LNCaP clone FGC (cell line): ENCODE results near the gene CREB5.

Source experiments
- DNase-seq: peaks from one replicate; pipeline ENCODE4 v3.0.0-alpha.2; 2011; ENCODE audit warnings: low read depth
- H3K4me3 ChIP-seq: 2 replicates; pipeline ENCODE4 v1.5.1; 2011; ENCODE audit warnings: mild to moderate bottlenecking, low read depth, low read length, control low read depth
- TF ChIP-seq, protein P1 (sequence below): IDR thresholded peaks from 2 replicates; pipeline ENCODE4 v1.5.1; 2012; ENCODE audit warnings: mild to moderate bottlenecking; ENCODE audit not compliant: control insufficient read depth, insufficient read depth; ENCODE audit errors: extremely low read depth

Gene CREB5

DNA sequence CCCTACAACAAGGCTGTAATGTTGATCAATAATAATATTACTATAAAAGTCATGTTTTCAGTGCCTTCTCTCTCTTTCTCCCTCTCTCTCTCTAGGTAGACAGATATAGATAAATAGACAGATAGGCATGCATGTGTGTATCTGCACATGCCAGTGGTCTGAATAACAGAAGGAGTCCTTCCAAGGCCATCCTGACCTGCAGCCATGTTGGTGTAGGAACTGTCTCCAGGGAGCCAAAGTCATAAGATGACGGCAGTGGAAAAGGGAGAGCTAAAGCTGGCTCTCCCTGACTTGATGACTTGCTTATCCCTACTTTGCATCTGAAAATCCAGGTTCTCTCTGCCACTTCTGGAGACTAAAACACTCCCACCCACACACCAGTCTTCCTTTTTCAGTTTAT lies 432.8 kb downstream of the CREB5 start:
- no peak for DNase-seq
- TF ChIP-seq, protein P1, sequence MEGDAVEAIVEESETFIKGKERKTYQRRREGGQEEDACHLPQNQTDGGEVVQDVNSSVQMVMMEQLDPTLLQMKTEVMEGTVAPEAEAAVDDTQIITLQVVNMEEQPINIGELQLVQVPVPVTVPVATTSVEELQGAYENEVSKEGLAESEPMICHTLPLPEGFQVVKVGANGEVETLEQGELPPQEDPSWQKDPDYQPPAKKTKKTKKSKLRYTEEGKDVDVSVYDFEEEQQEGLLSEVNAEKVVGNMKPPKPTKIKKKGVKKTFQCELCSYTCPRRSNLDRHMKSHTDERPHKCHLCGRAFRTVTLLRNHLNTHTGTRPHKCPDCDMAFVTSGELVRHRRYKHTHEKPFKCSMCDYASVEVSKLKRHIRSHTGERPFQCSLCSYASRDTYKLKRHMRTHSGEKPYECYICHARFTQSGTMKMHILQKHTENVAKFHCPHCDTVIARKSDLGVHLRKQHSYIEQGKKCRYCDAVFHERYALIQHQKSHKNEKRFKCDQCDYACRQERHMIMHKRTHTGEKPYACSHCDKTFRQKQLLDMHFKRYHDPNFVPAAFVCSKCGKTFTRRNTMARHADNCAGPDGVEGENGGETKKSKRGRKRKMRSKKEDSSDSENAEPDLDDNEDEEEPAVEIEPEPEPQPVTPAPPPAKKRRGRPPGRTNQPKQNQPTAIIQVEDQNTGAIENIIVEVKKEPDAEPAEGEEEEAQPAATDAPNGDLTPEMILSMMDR: no peak
- H3K4me3 ChIP-seq: no peak overlapping the region

DNA sequence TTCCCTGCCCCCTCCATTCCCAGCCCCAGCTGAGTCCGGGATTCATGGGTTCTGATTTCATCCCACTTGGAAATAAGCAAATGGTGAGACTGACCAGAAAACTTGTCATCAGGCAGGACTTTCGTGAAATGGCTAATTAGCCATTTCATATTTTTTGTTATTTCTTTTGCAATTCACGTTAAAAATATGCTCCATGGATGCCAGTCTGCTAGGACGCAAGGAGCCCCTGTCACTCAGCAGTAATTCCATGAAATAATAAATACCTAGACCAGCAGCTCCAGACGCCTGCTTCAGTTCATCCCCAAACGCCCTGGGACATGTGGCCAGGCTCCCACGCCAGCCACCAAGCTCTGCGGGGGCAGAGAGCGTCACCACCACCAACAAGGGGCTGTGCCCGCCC lies 434.9 kb downstream of the CREB5 start:
- no peak overlapping the region for H3K4me3 ChIP-seq
- no peak for DNase-seq
- TF ChIP-seq, protein P1: no peak

DNA sequence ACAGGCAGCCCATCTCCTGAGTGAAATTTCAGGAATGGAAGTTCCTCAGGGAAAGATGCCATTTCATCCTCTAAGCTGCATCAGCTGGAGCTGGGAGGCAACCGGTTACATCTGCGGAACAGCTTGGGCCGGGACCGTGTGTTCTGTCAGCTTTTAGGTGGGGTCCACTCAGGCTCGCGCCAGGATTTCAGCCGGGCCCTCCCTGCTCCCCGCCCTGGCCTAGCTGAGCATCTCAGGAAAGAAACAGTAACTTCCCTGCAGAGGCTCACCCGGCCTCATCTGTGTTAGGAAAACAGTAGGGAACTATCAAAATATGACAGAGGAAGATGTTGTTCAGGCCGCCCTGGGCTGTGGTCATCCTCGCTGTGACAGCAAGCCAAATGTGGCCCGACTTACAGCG lies 435.4 kb downstream of the CREB5 start:
- TF ChIP-seq, protein P1: no peak
- no peak overlapping the region for H3K4me3 ChIP-seq
- DNase-seq: no peak

DNA sequence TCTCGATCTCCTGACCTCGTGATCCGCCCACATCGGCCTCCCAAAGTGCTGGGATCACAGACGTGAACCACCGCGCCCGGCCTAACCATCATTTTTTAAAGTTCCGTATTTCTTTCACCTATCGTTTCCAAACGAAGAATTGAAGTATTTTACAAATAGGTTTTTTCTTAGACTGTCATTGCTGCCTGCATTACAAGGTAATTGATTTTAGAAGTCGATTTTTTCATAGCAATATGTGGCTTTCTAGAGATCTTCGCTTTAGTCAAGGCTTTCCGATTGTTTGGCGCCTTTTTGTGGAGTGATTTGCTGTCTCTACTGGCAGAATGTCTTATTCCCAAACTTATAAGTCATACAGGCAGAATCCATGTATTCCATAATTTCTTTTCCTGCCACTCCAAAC lies 436.6 kb downstream of the CREB5 start:
- H3K4me3 ChIP-seq: no peak overlapping the region
- TF ChIP-seq, protein P1: no peak
- DNase-seq: no peak

DNA sequence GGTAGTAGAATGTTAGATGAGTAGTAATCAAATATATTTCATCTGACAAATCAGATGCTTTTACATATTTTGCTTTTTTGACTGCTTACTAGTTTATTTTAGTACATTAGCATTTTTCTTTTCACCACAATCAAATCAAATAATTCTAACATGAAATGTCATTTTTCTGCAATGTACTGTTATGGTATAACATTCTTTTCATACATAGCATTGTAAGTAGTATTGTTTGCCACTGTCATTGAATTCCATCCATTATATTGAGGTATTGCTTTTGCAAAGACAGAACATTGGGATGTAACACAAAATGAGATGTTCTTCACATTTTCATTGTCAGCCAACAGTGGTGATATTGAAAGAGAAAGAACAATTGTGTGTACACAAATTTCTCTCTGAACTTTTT lies 438.4 kb downstream of the CREB5 start:
- TF ChIP-seq, protein P1: no peak
- no peak overlapping the region for H3K4me3 ChIP-seq
- no peak for DNase-seq

DNA sequence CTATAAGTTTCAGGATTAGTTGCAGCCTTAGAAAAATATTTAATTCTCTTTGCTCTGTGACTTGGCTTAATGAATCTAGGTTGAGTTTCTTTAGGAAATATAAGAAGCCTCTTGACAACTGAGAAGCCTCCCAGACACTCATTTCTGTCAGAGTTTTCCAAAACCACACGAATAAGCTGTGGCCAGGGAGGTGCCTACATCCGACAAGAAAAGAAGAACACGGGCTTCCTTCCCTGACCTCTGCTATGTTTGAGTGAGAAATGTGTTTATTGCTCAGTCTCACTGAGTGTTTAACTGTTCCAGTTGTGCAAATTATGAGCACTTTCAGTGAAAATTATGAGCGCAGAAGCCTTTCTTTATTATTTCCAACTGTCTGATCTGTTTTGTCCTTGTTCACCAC lies 440.8 kb downstream of the CREB5 start:
- TF ChIP-seq, protein P1: no peak
- H3K4me3 ChIP-seq: no peak overlapping the region

DNA sequence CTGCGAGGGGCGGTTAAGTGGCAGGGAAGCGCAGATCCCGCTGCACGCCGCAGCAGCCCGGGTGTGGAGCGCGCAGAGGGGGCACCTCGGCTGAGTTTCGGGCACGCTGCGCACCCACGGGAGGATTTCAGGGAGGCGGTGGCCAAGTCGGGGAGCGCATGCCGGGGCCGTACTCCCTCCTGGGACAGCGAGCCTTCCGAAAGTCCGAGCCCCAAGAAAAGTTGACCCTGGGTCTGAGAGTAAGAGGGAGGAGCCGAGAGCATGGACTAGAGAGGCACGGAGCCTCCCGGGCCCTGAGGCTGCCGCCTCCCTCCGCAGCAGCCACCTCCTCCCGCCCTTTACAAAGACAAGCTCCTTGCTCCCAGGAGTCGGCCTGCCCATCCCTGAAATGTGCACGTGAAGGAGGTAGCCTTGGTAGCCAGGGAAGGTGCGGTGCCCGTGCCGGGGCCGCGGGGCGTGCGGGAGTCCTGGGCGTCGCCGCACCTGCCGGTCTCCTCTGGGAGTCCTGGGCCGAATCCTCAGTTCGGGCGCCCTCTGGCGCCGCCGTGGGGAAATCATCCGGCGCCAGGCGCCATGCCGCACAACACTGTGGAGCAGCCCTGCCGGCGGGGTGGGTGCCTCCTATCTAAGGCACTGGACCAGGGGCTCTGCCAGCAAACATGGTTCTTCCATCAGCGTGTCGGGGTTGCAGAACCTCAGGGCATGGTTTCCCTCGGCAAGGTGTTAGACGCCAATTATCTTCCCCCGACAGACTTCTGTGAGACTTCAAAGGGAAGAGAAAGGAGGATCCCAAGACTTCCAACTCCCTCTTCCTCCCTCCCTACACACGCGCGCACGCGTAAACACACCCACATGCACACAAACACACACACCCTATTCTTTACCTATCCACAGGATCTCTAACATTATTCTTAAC lies 441.8 kb downstream of the CREB5 start:
- DNase-seq: peak; percentile 19
- TF ChIP-seq, protein P1: peak; percentile 76

More for the DNA sequence above, 440.8 kb downstream of the CREB5 start:
- DNase-seq: no peak

More for the DNA sequence above, 441.8 kb downstream of the CREB5 start:
- H3K4me3 ChIP-seq: peak overlapping the region; percentile 26
